Activated CD4-positive, alpha-beta memory T cell treated with anti-CD3 and anti-CD28 coated beads, Interleukin-2, amount 10 ng/mL, durations not matched to agents 7 days and 5 days (primary cell): ENCODE measurements around the gene SEBOX. TPM values are rescaled to one million over a fixed set of nuclear protein-coding genes. Genes with fewer than 3 reads are reported as not detected.

Source experiments
- CTCF ChIA-PET: fragments of 350-600 bp; sonication (Branson Sonifier 250); formaldehyde crosslinking; loops from one replicate; lab custom pipeline; 2021; ENCODE audit warnings: antibody characterized with exemption, inconsistent platforms; lab: Charles Lee
- POLR2A ChIA-PET: fragments of 350-600 bp; sonication (Branson Sonifier 250); formaldehyde crosslinking; loops from one replicate; lab custom pipeline; 2021; ENCODE audit warnings: antibody characterized with exemption; lab: Charles Lee
- DNase-seq: peaks from one replicate; pipeline ENCODE4 v3.0.0-alpha.2; 2020
- H3K27ac Mint-ChIP-seq: one replicate; pipeline ENCODE4 v1.8.0; 2021; ENCODE audit warnings: mild to moderate bottlenecking, mixed read lengths
- H3K27me3 Mint-ChIP-seq: one replicate; pipeline ENCODE4 v1.8.0; 2021; ENCODE audit warnings: mixed read lengths
- H3K36me3 Mint-ChIP-seq: one replicate; pipeline ENCODE4 v1.8.0; 2021; ENCODE audit warnings: low read depth, mixed read lengths
- H3K4me1 Mint-ChIP-seq: one replicate; pipeline ENCODE4 v1.8.0; 2021; ENCODE audit warnings: mixed read lengths
- H3K4me3 Mint-ChIP-seq: one replicate; pipeline ENCODE4 v1.8.0; 2021; ENCODE audit warnings: mild to moderate bottlenecking, mixed read lengths
- H3K9me3 Mint-ChIP-seq: one replicate; pipeline ENCODE4 v1.8.0; 2021; ENCODE audit warnings: mixed read lengths
- total RNA-seq, 2 experiments: library from RNA; stranded (reverse); gene quantifications; one replicate each; pipeline ENCODE4 v1.2.3, GENCODE V29; 2021

SEBOX gene
- total RNA-seq, 2 experiments from 2014 or later, result not detected

GRCh38 chr17:28402224-28402630, 37.2 kb upstream of the SEBOX start:
- Mint-ChIP-seq H3K9me3 (no peaks in the 10 kb centered on the region), H3K36me3 (peaks cover 7% of the 10 kb centered on the region), H3K4me3 (no peak overlapping the region), H3K27me3 (peaks cover 4% of the 10 kb centered on the region), H3K4me1 (peaks cover 13% of the 10 kb centered on the region), H3K27ac (no peak overlapping the region)
- POLR2A ChIA-PET, result interaction anchor here (1.8 kb wide), 1 partner anchor 8 kb away, joined by 4 read pairs; no protein-coding TSS in a partner anchor
- no peak for DNase-seq
- CTCF ChIA-PET, result no interaction called here

DNA sequence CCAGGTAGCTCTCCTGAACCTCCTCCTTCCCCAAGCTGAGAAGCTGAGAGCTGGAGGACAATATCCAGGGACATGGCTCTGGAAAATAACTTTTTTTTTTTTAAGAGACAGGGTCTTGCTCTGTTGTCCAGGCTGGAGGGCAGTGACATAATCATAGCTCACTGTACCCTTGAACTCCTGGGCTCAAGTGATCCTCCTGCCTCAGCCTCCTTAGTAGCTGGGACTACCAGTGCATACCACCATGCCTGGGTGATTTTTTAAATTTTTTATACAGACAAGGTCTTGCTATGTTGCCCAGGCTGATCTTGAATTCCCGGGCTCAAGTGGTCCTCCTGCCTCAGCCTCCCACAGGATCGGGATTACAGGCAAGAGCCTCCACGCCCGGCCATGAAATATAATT, 34.8 kb upstream of the SEBOX start:
- DNase-seq, result no peak
- Mint-ChIP-seq H3K9me3 (no peaks in the 10 kb centered on the region), H3K4me1 (peaks cover 9% of the 10 kb centered on the region), H3K36me3 (peaks cover 12% of the 10 kb centered on the region), H3K27me3 (no peaks in the 10 kb centered on the region), H3K4me3 (no peak overlapping the region), H3K27ac (no peak overlapping the region)
- ChIA-PET CTCF (interaction anchor here (1.6 kb wide), 1 partner anchor 17 kb away, joined by 5 read pairs; no protein-coding TSS in a partner anchor), POLR2A (interaction anchor here (0.6 to 0.7 kb wide), 2 partner anchors 10 to 43 kb away, joined by 3 read pairs; partner anchors contain the start of gene POLDIP2)

DNA sequence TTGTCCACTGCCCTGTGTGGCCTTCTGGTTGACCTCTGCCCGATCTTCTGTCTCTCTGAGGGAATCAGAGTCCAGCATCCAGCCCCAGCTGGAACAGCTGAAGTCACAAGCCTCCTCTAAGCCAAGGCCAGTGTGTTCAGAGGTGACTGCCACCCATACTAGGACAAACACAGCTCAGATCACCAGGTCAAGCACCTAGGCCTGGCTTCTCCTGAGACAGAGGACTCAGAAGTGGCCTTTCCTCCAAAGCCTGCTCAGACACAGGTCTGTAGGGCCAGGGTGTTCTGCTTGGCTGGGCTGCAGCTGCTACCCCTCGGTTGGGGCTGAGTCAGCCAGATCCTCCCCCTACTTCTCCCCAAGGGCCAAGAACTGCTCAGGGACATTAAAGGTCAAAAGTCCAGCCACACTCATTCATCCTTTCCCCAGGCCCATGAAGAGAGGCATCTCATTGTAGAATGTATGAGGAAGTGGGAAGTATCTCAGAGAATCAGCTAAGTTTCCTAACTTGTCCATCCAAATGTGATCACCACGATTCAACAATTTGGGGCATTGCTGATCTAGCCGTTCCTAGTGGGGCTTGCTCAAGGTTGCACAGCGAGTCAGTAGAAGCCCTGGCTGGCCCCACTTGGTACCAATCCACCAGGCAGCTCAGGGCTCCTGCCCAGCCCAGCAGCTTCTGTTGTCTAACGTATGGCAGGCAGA, 33.4 kb upstream of the SEBOX start:
- no peaks in the 10 kb centered on the region for H3K27me3 Mint-ChIP-seq
- H3K4me3 Mint-ChIP-seq, result no peak overlapping the region
- no peaks in the 10 kb centered on the region for H3K9me3 Mint-ChIP-seq
- H3K4me1 Mint-ChIP-seq, result peaks cover 9% of the 10 kb centered on the region
- no peak for DNase-seq
- peaks cover 16% of the 10 kb centered on the region for H3K36me3 Mint-ChIP-seq
- POLR2A ChIA-PET, result no interaction called here
- CTCF ChIA-PET, result no interaction called here
- no peak overlapping the region for H3K27ac Mint-ChIP-seq

DNA sequence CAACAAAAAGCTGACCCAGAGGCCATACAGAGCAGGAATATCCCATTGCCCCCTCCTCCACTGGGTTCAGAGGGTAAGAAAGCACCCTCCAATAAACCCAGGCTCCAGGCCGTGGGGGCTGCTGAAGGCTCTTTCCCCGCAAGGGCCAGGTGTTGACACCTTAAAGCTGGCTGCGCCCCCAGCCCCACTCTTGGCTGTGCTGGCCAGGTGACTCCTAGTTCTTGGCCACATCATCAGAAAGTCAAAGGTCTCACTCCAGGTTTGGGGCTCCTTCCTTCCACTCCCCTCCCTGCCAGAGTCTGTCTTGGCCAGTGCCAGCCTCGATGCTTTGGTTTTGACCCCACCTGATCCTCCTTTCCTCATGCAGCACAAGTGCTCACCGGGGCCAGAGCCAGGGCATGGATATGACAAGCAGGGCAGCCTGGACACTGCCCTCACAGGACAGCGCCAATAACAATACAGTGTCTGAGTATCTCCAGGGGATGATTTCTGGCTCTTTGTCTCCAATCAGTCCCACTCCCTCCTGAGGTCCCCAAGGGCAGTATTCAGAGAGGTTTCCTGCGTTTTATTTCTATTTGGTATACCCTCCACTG, 32.8 kb upstream of the SEBOX start:
- H3K4me1 Mint-ChIP-seq, result peaks cover 9% of the 10 kb centered on the region
- no peaks in the 10 kb centered on the region for H3K27me3 Mint-ChIP-seq
- H3K27ac Mint-ChIP-seq, result no peak overlapping the region
- H3K36me3 Mint-ChIP-seq, result peaks cover 16% of the 10 kb centered on the region
- no peak overlapping the region for H3K4me3 Mint-ChIP-seq
- DNase-seq, result no peak
- ChIA-PET POLR2A (no interaction called here), CTCF (interaction anchor here (1.5 kb wide), 1 partner anchor 19 kb away, joined by 5 read pairs; no protein-coding TSS in a partner anchor)
- no peaks in the 10 kb centered on the region for H3K9me3 Mint-ChIP-seq

DNA sequence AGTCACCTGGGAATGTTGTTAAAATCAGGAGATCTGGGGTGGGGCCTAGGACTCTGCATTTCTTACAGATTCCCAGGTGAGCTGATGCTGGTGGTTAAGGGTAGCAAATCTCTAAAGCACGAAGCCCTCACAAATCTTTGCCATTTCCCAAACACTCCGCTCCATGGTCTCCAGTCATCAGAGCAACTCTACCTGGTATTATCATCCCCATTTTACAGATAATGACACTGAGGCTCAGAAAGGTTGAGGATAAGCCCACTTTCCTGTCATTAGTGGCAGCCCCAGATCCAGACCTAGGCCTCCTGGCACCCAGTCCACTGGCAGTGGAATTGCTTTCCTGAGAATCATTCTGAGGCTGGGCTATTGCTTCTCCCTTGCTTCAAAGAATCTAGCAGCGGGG, 32.3 kb upstream of the SEBOX start:
- DNase-seq, result no peak
- Mint-ChIP-seq H3K4me3 (no peak overlapping the region), H3K9me3 (no peaks in the 10 kb centered on the region), H3K36me3 (peaks cover 20% of the 10 kb centered on the region), H3K27me3 (no peaks in the 10 kb centered on the region), H3K4me1 (peaks cover 9% of the 10 kb centered on the region), H3K27ac (no peak overlapping the region)
- CTCF ChIA-PET, result interaction anchor here (1.5 kb wide), 1 partner anchor 19 kb away, joined by 5 read pairs; no protein-coding TSS in a partner anchor
- POLR2A ChIA-PET, result no interaction called here

DNA sequence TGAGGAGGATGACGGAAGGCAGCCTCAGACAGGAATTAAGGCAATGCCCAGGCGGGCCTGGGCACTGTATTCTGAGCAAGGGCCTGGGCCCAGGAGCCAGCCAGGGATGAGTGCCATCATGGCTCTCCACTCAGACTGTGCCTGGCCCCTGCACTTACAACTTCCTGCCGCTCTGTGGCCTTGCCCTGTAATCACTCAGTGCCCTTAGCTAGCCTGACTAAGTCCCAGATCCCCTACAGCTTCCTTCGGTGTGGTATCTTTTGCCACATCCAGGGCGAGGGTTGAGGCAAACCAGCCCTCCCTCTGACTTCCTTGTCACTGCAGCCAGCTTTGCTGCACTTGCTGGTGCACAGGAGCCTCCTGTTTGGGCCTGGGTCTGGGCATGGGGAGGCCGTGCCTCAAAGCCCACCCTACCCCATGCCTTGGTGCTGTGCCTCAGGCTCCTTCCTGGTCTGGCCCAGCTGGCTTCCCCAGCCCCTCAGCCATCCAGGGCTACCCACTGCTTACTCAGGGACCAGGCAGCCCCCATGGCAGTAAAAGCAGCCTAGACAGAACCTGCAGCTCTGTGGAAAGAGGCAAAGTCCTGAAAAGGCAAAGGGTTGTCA, 31.7 kb upstream of the SEBOX start:
- CTCF ChIA-PET, result interaction anchor here (1.5 kb wide), 1 partner anchor 20 kb away, joined by 5 read pairs; no protein-coding TSS in a partner anchor
- Mint-ChIP-seq H3K36me3 (peaks cover 20% of the 10 kb centered on the region), H3K4me1 (peaks cover 3% of the 10 kb centered on the region), H3K9me3 (no peaks in the 10 kb centered on the region), H3K4me3 (no peak overlapping the region), H3K27ac (no peak overlapping the region), H3K27me3 (no peaks in the 10 kb centered on the region)
- POLR2A ChIA-PET, result interaction anchor here (1.1 to 1.9 kb wide), 2 partner anchors 9 to 39 kb away, joined by 3 to 6 read pairs; partner anchors contain the start of gene SLC46A1
- no peak for DNase-seq

DNA sequence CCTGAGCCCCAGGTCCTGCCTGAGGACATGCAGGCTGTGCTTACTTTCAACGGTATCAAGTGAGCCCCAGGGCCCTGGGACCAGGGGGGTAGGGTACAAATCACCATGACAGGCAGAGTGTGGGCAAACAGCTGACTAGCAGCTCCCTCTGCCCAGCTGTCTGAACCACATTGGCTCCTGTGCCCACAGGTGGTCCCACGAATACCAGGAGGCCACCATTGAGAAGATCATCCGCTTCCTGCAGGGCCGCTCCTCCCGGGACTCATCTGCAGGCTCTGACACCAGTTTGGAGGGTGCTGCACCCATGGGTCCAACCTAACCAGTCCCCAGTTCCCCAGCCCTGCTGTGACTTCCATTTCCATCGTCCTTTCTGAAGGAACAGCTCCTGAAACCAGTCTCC, 31.0 kb upstream of the SEBOX start:
- no peak for DNase-seq
- CTCF ChIA-PET, result no interaction called here
- Mint-ChIP-seq H3K9me3 (no peaks in the 10 kb centered on the region), H3K4me3 (no peak overlapping the region), H3K36me3 (peaks cover 26% of the 10 kb centered on the region), H3K27me3 (no peaks in the 10 kb centered on the region), H3K27ac (no peak overlapping the region), H3K4me1 (peaks cover 2% of the 10 kb centered on the region)
- POLR2A ChIA-PET, result interaction anchor here (1.1 to 1.9 kb wide), 2 partner anchors 10 to 38 kb away, joined by 3 to 6 read pairs; partner anchors contain the start of gene SLC46A1

DNA sequence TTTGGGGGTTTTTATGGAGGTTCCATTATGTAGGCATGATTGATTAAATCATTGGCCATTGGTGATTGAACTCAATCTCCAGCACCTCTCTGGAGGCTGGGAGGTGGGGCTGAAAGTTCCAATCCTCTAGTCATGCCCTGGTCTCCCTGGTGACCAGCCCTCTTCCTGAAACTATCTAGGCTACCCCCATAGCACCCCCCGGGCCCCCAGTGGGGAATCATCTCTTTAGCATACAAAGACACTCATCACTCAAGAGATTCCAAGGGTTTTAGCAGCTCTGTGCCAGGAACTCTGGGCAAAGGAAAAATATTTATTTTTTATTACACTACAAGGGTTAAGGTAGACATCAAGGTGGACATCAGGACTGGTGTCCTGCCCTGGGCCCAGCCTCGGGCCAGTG, 30.4 kb upstream of the SEBOX start:
- POLR2A ChIA-PET, result interaction anchor here (1.9 to 2.6 kb wide), 2 partner anchors 10 to 11 kb away, joined by 6 to 7 read pairs; partner anchors contain the start of gene SLC46A1
- Mint-ChIP-seq H3K27me3 (no peaks in the 10 kb centered on the region), H3K4me3 (no peak overlapping the region), H3K27ac (no peak overlapping the region), H3K4me1 (peaks cover 2% of the 10 kb centered on the region), H3K9me3 (no peaks in the 10 kb centered on the region), H3K36me3 (peaks cover 29% of the 10 kb centered on the region)
- CTCF ChIA-PET, result no interaction called here
- no peak for DNase-seq

DNA sequence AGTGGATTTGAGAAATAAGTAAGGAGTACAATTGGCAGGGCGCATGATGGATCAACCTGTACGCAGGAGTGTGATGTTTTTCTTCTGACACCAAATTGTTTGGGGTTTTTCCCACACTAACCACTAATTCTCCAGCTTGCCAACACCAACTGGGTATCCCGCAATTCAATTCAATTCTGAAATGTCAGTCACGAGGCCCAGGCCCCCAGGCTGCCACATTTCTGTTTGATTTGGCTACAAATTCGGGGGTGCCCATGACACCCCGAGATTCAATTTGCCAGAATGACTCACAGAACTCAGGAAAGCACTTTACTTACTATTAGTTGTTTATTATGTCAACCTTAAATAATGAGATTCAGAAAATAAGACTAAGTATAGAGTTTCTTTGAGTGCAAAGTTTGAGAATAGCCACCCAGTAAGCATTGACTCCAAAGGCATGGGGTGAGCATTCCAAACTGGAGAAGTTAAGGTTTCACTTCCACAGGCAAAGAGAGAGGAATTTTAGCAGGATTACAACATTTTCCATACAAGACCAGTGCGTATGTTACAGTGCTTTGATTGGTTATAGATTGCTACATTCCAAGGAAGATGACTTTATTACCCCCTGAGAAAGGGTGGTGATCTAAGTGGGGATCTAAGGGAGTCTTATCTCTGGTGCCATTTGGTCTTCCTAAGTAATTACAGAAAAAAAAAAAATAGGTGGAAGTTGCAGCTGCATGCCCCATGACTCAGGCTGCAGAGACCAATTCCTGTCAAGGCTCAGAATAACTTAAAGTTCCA, 29.5 kb upstream of the SEBOX start:
- CTCF ChIA-PET, result interaction anchor here (1.3 kb wide), 1 partner anchor 22 kb away, joined by 3 read pairs; no protein-coding TSS in a partner anchor
- DNase-seq, result no peak
- peaks cover 2% of the 10 kb centered on the region for H3K4me1 Mint-ChIP-seq
- no peaks in the 10 kb centered on the region for H3K27me3 Mint-ChIP-seq
- no peak overlapping the region for H3K4me3 Mint-ChIP-seq
- H3K27ac Mint-ChIP-seq, result no peak overlapping the region
- peaks cover 38% of the 10 kb centered on the region for H3K36me3 Mint-ChIP-seq
- POLR2A ChIA-PET, result interaction anchor here (1.8 to 2.6 kb wide), 3 partner anchors 10 to 37 kb away, joined by 5 to 7 read pairs (median 6); partner anchors contain the start of genes POLDIP2 and SLC46A1
- H3K9me3 Mint-ChIP-seq, result no peaks in the 10 kb centered on the region

GRCh38 chr17:28392491-28392890, 27.5 kb upstream of the SEBOX start:
- Mint-ChIP-seq H3K27ac (no peak overlapping the region), H3K36me3 (peaks cover 42% of the 10 kb centered on the region), H3K4me3 (no peak overlapping the region), H3K9me3 (no peaks in the 10 kb centered on the region), H3K27me3 (no peaks in the 10 kb centered on the region), H3K4me1 (peaks cover 4% of the 10 kb centered on the region)
- DNase-seq, result no peak
- ChIA-PET POLR2A (no interaction called here), CTCF (no interaction called here)

GRCh38 chr17:28391401-28391800, 26.4 kb upstream of the SEBOX start:
- no peaks in the 10 kb centered on the region for H3K27me3 Mint-ChIP-seq
- no peak overlapping the region for H3K4me3 Mint-ChIP-seq
- H3K27ac Mint-ChIP-seq, result no peak overlapping the region
- no peak for DNase-seq
- ChIA-PET CTCF (interaction anchor here (0.6 to 0.7 kb wide), 2 partner anchors 25 to 165 kb away, joined by 3 read pairs; no protein-coding TSS in a partner anchor), POLR2A (interaction anchor here (0.6 kb wide), 1 partner anchor 46 kb away, joined by 3 read pairs; no protein-coding TSS in a partner anchor)
- peaks cover 42% of the 10 kb centered on the region for H3K36me3 Mint-ChIP-seq
- peaks cover 5% of the 10 kb centered on the region for H3K4me1 Mint-ChIP-seq
- H3K9me3 Mint-ChIP-seq, result no peaks in the 10 kb centered on the region

GRCh38 chr17:28390984-28391383, 26.0 kb upstream of the SEBOX start:
- Mint-ChIP-seq H3K27ac (no peak overlapping the region), H3K36me3 (peaks cover 42% of the 10 kb centered on the region), H3K9me3 (no peaks in the 10 kb centered on the region), H3K27me3 (no peaks in the 10 kb centered on the region), H3K4me1 (peaks cover 9% of the 10 kb centered on the region), H3K4me3 (no peak overlapping the region)
- no peak for DNase-seq
- CTCF ChIA-PET, result interaction anchor here (0.6 to 0.7 kb wide), 2 partner anchors 26 to 165 kb away, joined by 3 read pairs; no protein-coding TSS in a partner anchor
- POLR2A ChIA-PET, result no interaction called here
